Stimulated activated naive CD8-positive, alpha-beta T cell treated with anti-CD3 and anti-CD28 coated beads, Interleukin-15, Interleukin-2, amounts not matched to agents 100 U/mL and 50 U/mL, for 24 hours (primary cell): Measurements from ENCODE around the gene RFC2.
"Not testable (repeated sequence)": the region's sequence is repeated elsewhere in the genome, so short reads cannot be mapped to it uniquely, and the experiment has no call there.

Experiments
- ATAC-seq: fragments of 150-1000 bp; cut with Tn5 transposase; one replicate; pipeline ENCODE4 v1.10.0; 2021
- DNase-seq: peaks from one replicate; pipeline ENCODE4 v3.0.0; 2021

The RFC2 gene

DNA sequence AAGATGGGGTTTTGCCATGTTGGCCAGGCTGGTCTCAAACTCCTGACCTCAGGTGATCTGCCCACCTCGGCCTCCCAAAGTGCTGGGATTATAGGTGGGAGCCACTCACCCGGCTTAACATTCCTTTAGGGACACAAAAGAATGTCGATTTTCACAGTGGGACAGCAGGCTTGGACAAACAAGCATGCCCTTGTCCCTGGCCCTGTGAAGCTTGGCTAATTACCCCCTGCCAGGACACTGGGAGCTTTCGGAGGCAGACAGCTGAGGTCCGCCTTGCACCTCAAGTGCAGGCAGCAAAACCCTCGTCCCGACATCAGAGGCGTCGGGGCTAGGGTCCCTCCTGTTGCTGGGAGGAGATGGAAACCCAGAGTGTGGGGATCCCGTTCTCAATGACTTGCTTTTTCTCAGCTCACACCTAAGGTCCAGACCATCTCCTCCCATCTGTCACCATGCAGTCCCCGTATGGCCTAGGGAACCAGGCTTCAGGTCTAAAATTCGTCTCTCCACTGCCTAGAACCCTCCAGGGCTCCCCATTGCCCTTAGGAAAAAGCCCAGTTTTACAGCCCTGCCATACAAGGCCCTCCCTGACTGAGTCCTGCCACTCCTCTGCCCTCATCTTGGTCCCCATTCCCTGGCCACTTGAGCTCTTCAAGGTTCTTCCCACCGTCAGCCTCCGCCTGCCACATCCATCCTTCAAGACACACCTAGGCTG lies 28.7 kb upstream of the RFC2 start:
- no peak for ATAC-seq

DNA sequence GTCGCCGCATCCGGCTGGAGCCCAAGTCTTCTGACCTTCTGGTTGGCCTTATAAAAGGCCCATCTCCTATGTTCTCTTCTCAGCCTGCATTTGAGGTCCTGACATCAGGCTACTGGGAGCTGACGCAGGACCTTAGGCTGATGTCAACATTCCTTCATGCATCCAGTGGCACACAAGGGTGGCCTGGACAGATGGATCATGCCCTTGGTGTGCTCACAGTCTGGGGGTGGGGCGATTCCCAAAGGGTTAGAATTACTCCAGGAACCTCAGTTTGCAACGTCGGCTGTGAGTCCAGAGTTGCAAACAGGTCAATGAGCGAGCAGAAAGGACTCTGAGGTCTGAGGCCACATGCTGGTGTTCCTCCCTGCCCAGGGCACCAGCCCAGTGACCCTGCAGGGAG lies 26.8 kb upstream of the RFC2 start:
- DNase-seq (no peak), ATAC-seq (no peak)

More for the DNA sequence above, 28.7 kb upstream of the RFC2 start:
- DNase-seq: no peak

DNA sequence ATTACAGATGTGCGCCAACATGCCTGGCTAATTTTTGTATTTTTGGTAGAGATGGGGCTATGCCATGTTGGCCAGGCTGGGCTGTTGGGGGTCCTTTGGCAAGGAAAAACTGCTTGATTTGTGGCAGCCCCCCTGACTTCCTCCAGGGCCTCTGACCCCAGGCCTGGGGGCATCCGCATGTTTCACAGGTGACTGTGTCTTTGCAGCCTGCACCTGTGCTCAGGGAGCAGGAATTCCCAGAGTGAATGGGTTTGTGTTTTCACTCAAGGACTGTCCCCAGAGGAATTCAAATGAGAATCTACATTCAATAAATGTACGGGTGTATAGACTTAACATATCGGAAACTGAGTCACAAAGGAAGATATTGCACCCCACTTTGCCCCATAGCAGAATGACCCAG lies 23.4 kb upstream of the RFC2 start:
- ATAC-seq (no peak), DNase-seq (no peak)

DNA sequence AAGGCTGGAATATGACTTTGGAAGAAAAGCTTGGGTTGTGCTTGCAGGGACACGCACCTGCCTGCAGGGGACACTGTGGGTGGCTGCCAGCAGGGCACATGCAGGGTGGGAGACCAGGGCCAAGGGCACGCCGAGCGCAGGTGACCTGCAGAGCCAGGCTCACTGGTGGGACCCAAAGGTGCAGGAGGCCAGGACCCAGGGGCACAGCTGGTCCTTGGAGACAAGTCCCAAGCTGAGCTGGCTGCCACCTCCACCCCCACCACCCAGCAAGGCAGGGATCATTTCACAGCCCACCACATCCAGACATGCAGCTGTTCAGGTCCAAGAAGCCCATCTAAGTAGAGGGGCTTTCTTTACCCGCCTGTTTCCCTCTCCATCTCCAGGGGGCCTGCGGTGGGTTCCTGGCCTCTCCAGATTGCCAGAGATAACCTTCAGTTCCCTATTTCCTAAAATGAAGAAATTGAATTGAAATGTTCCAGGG lies 21.2 kb upstream of the RFC2 start:
- ATAC-seq (no peak), DNase-seq (no peak)

DNA sequence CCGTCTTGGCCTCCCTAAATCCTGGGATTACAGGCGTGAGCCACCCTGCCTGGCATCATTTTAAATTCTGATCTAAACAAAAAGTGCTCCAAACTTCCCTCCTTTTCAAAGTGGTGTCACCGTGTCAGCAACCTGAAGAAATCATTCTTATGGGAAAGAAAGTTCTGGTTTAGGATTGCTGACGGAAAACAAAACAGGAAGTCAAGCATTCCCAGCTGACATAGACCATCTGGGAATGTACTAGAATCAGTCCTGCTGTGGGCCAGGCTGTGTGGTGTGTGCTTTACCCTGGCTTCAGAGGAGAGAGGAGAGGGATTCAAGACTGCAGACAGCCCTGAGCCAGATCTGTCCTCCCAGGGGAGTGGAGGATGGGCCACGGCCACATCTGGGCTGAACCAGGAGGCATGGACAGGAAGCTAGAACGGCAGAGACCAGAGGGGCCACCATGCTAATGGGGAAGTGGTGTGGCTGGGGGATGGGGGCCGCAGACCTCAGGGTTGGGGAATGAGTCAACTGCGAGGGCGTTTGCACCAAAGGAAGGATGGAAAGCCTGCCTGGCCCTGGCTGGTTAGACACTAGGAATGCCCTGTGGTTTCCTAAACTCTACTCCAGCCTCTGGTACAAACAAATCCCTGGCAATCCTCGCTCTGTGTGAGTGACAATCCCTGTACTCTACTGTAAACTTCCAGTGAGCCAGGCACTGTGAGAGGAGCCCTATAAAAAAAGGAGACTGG lies 18.3 kb upstream of the RFC2 start:
- peak; percentile 62 for DNase-seq
- ATAC-seq: peak; percentile 63

DNA sequence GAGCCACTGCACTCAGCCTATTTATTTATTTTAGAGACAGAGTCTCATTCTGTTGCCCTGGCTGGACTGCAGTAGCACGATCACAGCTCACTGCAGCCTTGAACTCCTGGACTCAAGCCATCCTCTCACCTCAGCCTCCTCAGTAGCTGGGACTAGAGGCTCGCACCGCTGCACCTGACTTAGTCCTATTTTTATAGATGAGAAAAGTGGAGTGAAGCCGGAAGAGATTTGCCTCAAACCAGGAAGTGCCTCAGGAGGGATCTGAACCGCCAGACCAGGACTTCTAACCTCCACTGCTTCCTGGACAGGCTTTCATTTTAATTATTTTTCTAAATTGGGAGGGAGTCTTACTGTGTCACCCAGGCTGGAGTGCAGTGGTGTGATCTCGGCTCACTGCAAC lies 17.5 kb upstream of the RFC2 start:
- ATAC-seq: no peak

DNA sequence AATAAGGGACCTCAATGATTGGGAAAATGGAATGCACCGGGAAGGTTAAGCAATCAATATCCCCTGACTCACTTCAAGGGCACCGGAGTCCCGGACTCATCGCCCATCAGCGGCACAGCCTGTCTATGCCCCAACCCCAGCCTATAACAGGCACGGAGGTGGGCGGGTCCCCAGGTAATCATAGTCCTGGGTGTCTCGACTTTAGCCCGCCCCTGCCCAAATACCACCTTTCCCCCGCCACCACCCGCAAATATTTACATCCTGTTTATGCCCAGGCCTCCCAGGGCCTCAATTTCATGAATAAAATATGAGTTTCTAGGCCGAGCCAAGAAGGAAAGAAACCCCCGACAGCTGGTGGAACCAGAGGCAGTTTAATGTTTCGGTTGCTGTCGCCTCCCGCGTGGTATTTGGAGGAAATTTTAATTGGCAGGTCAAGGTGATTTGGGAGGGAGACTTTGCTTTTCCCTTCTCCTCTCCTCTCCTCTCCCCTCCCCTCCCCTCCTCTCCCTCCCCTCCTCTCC lies 15.6 kb upstream of the RFC2 start:
- peak; percentile 56 for DNase-seq
- peak; percentile 80 for ATAC-seq

More for the DNA sequence above, 17.5 kb upstream of the RFC2 start:
- no peak for DNase-seq

DNA sequence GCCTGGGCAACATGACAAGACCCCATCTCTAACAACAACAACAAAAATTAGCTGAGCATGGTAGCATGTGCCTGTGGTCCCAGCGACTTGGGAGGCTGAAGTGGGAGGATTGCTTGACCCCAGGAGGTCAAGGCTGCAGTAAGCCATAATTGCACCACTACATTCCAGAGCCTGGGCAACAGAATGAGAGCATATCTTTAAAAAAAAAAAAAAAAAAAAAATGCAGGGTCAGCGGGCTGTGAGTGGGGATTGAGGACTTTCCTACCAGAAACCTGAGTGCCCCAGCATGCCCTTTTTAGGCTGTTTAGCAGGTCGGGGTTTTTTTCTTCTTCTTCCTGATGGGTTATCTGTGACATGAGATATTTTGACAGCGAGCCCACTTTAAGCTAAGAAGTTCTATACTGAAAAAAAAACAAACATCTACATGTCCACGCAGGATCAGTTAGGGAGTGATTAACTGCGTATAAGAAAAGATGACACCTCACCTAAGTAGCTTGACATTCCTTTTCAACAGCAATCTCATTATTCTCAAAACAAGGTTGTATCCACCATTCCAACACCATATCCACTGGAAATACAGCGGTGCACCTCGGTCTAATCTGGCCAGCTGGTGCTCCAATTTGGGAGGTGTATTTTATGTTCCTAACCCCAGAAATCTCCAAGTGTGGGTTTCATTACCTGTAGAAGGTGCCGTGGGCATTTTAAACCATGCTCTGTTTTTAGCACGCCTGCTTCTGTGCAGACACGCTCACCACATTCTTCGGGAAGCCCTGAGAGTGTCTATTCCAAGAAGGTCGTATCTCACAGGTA lies 13.8 kb upstream of the RFC2 start:
- ATAC-seq (no peak), DNase-seq (no peak)

DNA sequence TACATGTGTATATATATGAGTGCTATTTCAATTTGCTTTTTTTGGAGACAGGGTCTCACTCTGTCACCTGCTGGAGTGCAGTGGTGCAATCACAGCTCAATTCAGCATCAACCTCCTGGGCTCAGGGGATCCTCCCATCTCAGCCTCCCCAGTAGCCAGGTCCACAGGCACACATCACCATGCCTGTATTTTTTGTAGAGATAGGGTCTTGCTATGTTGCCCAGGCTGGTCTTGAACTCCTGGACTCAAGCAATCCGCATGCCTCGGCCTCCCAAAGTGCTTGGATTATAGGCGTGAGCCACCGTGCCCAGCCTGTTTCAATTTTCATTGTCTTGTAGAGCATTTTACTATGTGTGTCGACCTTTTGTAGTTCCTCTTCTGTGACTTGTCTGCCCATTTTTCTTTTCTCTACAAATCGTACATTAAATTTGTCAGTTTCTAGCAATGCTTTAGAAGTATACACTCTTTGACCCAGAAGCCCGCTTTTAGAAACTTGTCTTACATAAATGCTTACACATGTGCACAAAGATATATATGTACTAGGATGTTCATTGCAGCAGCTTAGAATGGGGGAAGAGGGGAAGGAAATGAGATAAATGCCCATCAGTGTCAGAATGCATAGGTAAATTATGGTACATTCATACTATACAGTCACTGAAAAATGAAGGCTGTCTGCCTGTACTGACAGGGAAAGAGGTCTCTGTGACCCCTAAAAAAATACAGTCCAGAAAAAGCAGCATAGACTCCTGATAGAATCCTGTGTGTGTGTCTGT lies 12.2 kb upstream of the RFC2 start:
- ATAC-seq (no peak), DNase-seq (no peak)

DNA sequence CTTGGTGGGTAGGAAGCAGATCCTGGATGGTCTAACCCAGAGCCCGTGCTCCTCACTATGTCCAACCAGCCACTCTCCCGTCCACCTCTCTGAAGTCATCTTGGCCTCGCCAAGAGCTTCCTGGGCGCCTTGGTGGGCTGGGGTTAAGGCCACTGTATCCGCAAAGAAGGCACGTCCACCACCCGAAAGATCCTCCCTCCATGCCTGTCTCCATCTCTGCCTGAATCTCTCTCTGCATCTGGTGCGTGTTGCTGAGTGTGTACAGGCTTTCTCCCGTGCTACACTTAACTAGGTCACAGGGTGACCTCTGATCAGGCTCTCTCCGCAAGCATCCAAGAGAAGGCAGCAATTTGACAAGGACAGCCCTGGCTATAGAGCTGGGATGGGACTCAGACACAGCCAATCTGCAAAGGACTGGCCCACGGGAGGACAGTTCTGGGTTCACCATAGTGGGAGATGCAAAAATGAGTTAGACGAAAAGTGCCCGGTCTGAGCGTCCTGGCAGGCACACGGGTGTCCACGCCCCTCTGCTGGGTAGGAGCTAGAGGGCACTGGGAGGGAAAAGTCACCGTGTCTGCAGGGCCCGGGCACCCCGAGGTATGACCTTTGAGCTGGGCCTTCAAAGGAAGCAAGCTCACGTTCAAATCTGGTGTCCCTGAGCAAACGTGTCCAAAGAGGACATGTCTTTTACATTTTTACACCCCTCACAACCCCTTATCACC lies 9.4 kb upstream of the RFC2 start:
- ATAC-seq: no peak

DNA sequence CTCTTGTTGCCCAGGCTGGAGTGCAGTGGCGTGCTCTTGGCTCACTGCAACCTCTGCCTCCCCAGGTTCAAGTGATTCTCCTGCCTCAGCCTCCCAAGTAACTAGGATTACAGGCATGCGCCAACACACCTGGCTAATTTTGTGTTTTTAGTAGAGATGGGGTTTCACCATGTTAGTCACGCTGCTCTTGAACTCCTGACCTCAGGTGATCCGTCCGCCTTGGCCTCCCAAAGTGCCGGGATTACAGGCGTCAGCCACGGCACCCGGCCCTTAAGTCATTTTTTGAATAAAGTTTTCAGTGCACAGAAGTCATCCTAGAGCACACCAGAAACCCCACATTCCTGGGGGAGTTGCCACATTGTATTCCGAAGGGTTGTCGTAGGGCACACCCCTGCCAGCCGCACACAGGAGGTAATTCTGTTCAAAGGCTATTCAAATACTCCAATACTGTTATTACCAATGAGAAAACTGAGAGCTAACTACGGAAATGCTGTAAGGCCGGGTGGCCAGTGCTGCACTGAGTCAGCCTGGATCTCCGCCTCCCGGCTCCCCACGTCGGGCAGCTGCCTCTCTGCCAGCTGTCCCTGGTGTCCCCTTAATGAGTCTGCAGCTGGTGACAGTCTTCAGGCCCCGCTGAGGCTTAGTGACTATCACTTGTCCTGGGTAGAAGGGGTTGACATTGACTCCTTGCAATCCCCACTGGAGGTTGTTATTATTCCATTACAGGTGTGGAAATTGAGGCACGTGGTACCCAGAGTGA lies 8.6 kb upstream of the RFC2 start:
- DNase-seq (no peak), ATAC-seq (no peak)

More for the DNA sequence above, 9.4 kb upstream of the RFC2 start:
- DNase-seq: no peak

DNA sequence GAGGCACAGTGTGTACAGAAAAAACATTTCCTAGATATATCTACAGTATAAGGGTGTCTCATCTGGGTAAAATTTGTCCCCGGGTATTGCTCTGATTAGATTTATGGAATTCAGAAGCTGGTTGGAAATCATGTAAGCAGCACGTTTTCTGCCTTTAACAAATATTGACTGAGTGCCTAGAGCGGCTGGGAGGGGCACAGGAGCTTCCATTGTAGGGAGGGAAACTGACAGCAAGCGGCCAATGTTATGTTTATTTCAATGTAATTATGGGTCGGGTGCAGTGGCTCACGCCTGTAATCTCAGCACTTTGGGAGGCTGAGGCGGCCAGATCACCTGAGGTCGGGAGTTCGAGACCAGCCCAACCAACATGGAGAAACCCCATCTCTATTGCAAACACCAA lies 4.4 kb upstream of the RFC2 start:
- no peak for DNase-seq
- no peak for ATAC-seq

DNA sequence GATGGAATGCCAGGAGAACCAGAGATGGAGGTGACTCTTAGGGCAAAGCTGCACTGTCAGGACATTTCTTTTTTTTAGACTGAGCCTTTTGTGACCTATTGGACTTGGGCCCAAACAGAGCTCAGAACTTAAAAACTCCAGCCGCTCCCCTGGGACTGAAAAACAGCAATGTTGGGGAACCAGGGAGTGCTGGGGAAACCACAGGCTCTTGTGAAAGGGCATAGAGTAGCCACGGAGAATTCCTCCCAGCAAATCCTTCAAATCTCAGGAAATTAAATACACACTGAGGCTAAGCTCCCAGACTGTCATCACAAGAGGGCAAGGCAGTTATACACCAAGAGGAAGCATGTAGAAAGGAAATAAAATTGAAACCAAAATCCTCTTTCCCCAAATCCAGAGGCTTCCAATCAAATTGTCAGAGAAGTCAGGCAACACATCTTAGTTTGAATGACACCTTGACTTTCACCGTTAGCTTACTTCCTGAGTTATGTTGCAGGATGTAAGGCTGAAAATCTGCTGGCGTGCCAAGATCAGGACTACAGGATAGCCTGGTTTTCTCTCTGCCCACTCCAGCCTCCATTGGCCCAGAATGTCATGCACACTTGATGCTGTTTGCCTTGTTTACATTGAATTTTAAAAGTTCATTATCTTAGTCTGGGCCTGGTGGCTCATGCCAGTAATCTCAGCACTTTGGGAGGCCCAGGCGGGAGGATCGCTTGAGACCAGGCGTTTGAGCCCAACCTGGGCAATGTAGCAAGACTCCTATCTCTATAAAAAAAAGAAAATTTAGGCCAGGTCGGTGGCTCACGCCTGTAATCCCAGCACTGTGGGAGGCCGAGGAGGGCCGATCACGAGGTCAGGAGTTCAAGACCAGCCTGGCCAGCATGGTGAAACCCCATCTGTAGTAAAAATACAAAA lies 2.6 kb upstream of the RFC2 start:
- DNase-seq: no peak
- no peak for ATAC-seq

DNA sequence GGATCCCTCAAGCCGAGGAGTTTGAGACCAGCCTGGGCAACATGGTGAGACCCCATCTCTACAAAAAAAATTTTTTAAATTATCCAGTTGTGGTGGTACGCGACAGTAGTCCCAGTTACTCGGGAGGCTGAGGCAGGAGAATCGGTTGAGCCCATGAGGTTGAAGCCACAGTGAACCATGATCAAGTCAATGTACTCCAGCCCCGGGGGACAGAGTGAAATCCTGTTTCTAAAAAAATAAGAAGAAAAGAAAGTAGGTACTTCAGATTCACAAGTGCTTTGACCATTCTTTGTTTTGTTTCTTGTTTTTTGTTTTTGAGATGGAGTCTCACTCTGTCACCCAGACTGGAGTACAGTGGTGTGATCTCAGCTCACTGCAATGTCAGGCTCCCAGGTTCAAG lies 1.3 kb upstream of the RFC2 start:
- DNase-seq, ATAC-seq: not testable (repeated sequence)

DNA sequence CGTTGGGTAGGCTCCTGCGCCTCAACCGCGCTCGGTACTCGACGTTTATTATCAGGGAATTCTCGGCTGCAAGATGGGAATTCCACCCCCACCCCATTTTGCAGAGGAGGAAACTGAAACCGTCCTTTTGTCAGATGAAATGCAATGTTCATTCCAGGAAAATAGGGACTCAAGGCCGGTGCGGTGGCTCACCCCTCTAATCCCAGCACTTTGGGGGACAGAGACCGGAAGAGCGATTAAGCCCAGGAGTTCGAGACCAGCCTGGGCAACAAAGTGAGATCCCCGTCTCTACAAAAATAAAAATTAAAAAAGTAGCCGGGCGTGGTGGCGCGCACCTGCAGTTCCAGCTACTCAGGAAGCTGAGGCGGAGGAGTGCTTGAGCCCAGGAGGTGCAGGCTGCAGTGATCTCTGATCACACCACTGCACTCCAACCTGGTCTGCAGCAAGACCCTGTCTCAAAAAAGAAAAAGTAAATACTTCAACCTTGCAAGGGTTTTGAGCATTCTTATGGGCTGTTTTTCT lies 720 bp upstream of the RFC2 start:
- DNase-seq: no peak
- no peak for ATAC-seq

DNA sequence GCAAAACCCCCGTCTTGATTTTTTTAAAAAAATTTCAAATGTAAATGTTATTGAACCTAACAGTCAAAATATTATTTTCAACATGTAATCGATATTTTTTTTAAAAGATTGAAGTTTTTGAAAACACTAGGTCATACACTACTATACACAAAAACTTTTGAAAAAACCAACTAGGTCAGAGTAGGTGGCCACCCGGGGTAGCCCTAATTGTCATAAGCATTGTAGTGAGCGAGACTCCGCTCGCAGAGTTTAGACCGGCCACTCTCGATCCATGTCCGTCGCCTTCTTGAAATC lies 417 bp downstream of the RFC2 start:
- ATAC-seq (no peak), DNase-seq (no peak)

DNA sequence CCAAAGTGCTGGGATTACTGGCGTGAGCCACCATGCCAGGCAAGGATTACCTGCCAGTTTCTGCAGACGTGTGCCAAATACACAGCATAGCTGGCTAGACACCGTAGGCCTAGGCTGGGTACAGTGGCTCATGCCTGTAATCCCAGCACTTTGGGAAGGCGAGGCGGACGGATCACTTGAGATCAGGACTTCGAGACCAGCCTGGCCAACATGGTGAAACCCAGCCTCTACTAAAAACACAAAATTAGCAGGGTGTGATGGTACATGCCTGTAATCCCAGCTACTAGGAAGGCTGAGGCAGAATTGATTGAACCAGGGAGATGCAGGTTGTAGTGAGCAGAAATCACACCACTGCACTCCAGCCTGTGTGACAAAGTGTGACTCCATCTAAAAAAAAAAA lies 868 bp downstream of the RFC2 start:
- DNase-seq: no peak

DNA sequence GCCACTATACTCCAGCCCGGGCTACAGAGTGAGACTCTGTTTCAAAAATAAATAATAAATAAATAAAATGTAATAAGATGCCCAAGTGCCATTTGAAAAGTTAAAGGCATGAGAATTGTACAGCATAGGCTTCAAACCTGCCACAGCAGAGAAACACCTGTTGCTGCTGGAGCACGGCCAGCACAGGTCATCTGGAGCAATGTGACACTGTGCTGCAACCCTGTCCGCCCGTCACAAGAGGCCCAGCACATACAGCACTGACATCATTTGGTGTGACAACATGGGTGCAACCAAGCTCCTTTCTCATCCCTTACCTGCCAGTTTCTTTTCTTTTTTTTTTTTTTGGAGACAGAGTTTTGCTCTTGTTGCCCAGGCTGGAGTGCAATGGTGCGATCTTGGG lies 1.3 kb downstream of the RFC2 start:
- no peak for DNase-seq
- no peak for ATAC-seq

More for the DNA sequence above, 868 bp downstream of the RFC2 start:
- no peak for ATAC-seq

DNA sequence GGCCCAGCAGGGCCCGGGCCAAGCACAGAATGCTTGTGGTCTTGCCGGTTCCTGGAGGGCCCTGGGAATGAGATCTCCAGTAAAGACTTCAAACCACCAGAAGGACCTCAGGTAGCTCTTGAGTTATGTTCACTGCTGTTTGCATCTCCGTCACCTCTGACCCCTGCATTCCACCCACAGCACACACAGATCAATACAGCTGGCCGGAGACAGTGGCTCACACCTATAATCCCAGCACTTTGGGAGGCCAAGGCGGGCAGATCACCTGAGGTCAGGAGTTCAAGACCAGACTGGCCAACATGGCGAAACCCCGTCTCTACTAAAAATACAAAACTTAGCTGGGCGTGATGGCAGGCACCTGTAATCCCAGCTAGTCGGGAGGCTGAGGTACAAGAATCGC lies 5.1 kb downstream of the RFC2 start:
- ATAC-seq: not testable (repeated sequence)

More for the DNA sequence above, 5.1 kb downstream of the RFC2 start:
- DNase-seq: not testable (repeated sequence)
